Measurements from ENCODE around the gene HMOX1.

GRCh38 chr22:35361001-35361558, 19.8 kb upstream of the HMOX1 start:
- no peak for TF ChIP-seq POLR2A (IDR thresholded peaks at IDR 0.05)
- TF ChIP-seq CTCF (IDR thresholded peaks at IDR 0.05): no peak

Data from vagina (tissue), 2 donors.